Activated CD8-positive, alpha-beta memory T cell treated with anti-CD3 and anti-CD28 coated beads, Interleukin-2, amount 50 U/mL, for 1 hour (primary cell): Measurements from ENCODE around the gene RAB1A.
"Not testable (repeated sequence)": the region's sequence is repeated elsewhere in the genome, so short reads cannot be mapped to it uniquely, and the experiment has no call there.

ENCODE experiments used
- DNase-seq: peaks from one replicate; pipeline ENCODE4 v3.0.0-alpha.2; 2020; ENCODE audit errors: extremely low read depth

Gene RAB1A

GRCh38 chr2:65129826-65130663, at the start of gene RAB1A:
Gene RAB1A (minus strand): TSS chr2:65130106. CDS start chr2:65129915, 191 bp downstream.
- peak; percentile 99 for DNase-seq

DNA sequence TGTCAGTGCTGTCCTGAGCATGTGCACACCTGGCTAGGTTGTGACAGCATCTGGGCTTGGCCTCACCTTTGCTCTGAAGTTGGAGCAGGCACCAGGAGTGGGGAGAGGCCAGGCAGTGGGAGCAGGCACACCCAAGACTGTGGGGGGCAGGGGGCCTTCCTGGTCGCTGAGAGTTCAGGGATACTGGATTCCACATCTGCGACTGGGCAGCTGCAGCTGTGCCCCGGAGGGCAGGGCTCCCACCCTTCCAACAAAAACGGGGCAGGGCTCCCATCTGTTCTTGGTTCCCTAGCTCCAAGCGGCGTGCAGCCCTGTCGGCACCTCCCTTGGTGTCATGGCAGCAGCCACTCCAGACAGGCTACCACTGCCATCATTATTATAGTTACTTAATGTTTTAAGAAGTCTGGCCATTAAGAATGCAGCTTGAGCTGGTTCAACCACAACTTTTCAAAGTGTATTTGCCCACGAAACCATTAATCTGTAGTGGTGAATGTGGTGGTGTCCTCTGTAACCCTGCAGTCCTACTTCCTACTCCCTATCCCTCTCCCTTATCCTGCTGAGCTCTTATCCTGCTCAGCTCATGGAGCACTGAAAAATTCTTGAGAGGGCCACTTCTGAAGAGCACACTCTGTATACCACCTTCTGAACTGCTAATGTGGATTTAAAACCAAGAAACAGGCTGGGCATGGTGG, 48.0 kb upstream of the RAB1A start:
- no peak for DNase-seq

DNA sequence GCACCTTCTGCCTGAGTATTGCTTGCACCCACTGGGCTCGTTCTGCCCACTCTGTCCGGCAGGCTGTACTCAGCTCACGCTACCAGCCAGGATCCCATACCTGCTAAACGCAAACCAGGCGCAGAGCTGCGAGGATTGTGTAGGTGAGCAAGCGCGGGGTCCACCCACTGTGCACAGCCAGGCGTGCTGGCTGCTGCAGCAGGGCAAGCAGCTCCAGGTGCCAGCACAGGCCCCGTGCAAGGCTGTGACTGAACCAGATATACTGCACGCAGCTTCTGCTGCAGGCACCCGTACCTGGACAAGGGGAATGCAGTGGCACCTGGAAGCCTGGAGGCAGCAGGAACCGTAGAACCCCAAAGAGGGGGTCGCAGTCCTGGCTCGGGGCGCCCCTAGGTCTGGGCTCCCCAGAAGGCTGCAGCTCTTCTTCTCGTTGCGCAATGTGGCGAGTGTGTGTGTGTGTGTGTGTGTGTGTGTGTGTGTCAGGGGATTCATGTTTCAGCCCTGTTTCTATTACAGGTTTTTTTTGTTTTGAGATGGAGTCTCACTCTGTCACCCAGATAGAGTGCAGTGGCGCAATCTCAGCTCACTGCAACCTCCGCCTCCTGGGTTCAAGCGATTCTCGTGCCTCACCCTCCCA, 46.1 kb upstream of the RAB1A start:
- no peak for DNase-seq

DNA sequence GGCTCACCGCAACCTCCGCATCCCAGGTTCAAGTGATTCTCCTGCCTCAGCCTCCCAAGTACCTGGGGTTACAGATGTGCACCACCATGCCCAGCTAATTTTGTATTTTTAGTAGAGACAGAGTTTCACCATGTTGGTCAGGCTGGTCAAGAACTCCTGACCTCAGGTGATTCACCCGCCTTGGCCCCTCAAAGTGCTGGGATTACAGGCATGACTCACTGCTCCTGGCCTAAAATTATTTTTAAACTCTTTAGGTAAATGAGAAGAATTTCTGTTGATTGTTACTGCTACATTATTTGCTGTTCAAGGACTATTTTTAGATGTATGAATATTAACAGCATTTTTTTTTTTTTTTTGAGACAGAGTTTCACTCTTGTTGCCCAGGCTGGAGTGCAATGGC, 44.1 kb upstream of the RAB1A start:
- not testable (repeated sequence) for DNase-seq

- no peak for DNase-seq
These were observed 43.3 kb upstream of the RAB1A start for GRCh38 chr2:65172994-65173790.

GRCh38 chr2:65170611-65171477, 40.9 kb upstream of the RAB1A start:
- not testable (repeated sequence) for DNase-seq

DNA sequence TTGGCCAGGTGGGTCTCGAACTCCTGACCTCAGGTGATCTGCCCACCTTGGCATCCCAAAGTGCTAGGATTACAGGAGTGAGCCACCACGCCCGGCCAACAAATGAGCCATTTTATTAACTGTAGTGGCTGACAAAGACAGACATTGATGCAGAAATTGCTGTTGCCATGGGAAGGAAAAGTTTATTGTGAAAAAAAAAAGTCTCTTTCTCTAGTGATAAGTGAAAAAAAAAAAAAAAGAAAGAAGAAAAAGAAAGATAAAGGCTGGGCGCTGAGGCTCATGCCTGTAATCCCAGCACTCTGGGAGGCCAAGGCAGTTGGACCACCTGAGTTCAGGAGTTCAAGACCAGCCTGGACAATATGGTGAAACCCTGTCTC, 39.8 kb upstream of the RAB1A start:
- DNase-seq, result no peak

GRCh38 chr2:65165558-65165957, 35.7 kb upstream of the RAB1A start:
- DNase-seq, result no peak

GRCh38 chr2:65164426-65164891, 34.6 kb upstream of the RAB1A start:
- no peak for DNase-seq

- no peak for DNase-seq
These were observed 31.7 kb upstream of the RAB1A start for GRCh38 chr2:65161551-65162100.

DNA sequence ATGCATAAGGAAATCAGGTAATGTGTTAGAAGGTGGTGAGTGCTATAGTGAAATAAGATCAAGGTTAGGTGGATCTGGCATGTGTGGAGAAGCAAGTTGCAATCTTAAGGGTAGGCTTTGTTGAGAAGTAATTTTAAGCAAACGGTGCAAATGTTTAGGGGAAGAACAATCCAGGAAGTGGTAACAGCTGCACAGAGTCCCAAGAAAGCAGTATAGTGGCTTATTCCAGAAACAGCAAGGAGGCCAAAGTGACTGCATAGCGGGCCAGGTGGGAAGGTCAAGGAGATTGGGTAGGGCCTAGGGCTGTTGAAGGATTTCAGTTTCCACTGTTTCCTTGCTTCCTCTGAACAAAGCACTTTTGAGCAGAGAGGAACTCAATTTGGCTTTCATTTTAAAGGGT, 30.0 kb upstream of the RAB1A start:
- DNase-seq, result no peak

DNA sequence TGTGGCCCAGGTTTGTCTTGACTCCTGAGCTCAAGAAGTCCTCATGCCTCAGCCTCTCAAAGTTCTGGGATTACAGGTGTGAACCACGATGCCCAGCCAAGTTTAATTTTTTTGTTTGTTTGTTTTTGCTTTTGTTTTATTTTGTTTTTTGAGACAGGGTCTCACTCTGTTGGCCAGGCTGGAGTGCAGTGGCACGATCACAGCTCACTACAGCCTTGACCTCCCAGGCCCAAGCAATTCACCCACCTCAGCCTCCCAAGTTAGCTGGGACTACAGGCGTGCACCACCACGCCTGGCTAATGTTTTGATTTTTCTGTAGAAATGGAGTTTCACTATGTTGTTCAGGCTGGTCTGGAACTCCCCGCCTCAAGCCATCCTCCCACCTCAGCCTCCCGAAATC, 29.4 kb upstream of the RAB1A start:
- no peak for DNase-seq

DNA sequence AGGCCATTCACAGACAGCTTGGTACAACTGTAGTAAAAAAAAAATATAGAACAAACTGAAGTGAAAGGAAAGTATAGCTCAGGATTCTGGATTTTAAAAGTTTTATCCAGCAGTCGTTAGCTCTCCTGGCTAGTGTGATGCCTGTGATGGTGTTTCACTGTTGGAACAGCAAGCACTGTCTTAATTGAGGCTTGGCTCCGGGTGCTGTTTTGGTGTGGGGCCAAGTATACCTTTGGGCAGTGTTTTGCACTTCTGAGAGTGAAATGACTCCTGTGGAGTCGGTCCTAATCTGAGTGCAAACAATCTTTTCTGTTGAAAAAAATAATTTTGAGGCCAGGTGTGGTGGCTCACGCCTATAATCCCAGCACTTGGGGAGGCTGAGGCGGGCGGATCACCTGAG, 28.7 kb upstream of the RAB1A start:
- no peak for DNase-seq

- DNase-seq, result not testable (repeated sequence)
These were observed 27.9 kb upstream of the RAB1A start for GRCh38 chr2:65157856-65158255.

DNA sequence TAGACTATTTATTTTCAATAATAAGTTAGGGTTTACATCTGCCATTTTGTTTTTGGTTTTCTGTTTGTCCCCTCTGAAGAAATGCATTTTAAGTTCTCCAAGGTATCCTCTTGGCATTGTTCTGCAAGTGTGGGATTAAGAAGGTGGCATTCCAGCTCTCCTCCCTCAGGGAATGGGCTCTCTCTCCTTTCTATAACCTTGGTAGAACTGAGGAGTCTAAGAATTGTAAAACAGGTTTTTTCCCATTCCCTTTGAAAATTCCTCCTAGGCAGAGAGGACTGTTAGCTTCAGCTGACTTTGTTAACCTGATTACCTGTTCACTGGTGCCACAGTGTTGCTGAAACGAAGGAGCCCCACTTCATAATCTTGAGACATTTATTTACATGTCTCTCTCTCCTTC, 26.1 kb upstream of the RAB1A start:
- DNase-seq, result no peak

- DNase-seq, result no peak
These were observed 23.6 kb upstream of the RAB1A start for GRCh38 chr2:65153515-65153914.

DNA sequence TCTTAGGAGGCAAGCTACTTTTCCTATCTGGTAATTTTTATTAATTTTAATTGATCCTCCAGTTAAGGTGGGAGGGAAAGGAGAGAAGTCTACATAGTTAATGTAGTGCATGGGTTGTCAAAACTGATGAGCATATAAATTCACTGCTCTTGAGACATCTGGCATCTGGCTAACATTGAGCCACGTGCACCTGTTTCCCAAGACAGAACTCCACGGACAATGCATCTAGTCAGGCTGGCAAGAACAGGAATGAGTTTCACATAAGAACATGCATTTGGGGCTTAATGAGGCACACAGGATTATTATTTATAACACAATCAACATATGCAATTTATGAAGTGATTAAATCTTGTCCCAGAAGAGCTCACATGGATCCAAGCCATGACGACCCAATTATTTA, 16.2 kb upstream of the RAB1A start:
- no peak for DNase-seq

DNA sequence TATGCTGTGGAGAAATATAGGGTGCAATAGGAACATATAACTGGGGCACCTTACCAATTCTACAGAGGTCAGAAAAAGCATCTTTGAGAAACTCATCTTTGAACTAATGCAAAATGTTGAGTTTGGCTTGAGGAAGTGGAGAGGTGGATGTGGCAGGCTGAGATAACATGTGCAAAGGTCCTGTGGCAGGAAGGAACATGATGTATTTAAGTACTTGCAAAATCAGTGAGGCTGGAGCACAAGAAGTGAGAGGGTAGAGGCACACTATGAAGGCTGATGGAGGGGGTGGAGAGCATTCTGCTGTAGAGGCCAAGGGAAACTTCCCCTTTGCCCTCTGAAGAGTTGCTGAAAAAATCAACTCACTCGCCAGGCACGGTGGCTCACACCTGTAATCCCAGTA, 14.7 kb upstream of the RAB1A start:
- DNase-seq, result no peak

DNA sequence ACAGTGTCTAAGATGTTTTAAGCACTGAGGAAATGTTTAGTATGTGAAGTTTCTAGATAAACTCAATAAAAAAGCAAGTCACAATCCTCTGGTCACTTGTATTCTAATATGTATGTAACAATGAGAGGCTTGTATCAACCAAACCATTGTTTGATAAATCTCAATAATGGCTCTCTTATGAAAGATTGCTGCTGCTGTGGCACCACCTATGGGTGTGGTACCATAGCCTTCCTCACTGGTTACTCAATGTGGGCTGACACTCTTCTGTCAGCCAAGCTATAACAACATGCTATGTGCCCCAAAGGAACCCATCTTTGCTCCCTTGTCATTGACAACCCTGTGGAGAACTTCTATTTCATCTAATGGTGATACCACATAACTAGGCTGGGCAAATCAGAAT, 12.6 kb upstream of the RAB1A start:
- no peak for DNase-seq

DNA sequence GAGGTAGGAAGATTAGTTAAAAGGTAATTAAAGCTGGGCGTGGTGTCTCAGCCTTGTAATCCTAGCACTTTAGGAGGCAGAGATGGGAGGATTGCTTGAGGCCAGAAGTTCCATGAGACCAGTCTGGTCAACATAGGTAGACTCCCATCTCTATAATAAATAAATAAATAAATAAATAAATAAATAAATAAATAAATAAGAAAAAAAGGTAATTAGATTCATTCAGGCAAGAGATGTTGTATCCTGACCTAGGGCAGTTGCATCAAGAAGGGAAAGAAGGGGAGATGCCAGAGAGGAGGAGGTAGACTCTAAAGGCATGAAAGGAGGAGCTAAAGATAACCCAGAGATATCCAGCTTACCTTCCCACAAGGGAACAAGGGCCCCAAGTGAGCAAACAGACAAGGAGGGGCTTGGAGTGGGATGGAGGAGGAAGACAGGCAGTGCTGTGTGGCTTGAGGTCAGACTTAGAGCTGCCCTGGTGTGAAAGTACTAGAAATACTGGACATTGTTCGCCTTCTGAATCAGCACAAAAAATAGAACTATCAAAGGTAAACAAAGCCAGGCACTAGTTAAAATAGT, 7.4 kb upstream of the RAB1A start:
- no peak for DNase-seq
